Skeletal muscle cell (primary cell): ENCODE data around the gene SLIT3.

Source experiments
- DNase-seq: peaks from one replicate; pipeline ENCODE4 v3.0.0-alpha.2; 2010; ENCODE audit warnings: low read depth
- H3K4me3 ChIP-seq: 2 replicates; pipeline ENCODE4 v1.5.1; 2011; ENCODE audit warnings: low read depth, mild to moderate bottlenecking, control low read depth, low read length, moderate library complexity

The SLIT3 gene

DNA sequence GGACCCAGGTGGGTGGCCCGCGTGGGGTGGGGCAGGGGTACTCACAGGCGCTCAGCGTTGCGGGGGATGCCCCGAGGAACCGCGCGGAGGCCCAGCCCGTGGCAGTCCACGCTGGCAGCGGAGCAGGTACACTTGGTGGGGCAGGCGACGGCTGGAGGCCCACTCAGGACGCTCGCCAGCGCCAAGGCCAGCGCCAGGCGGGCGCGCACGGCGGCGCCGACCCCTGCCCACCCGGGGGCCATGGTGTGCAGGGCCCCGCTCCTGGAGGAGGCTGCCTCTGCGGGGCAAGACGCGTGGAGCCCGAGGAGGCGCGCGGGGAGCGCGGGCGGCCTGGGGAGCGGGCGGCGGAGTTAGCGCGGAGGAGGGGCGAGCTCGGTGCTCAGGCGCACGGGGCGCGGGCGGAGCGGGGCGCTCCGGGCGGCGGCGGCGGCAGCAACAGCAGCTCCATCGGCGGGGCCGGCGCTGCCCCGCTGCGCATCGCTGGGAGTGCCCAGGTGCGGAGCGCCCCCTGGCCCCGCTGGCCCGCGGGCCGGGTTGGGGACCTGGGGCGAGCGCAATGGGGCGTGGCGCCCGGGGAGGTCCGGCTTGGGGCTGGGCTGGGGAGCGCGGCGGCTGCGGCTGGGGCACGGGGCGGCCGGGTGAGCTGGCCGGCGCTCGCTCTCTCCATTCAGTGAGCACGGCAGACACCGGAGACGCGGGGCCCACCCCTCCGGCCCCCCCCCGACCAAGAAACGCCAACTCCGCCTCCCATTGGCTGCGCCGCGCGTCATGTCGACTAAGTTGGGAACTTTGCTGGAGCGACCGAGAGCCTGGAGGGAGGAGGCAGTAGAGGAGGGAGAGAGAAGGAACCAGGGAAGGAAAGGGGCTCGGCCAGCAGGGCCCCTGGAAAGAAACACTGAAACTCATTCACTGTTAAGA is at the start of gene SLIT3:
Gene SLIT3 (minus strand): TSS at position 672 of the 918 bp plus-strand sequence. CDS start 430 bp downstream, at position 242.
- H3K4me3 ChIP-seq, result peak within 1 kb of the TSS; percentile 46
- peak; percentile 36 for DNase-seq

DNA sequence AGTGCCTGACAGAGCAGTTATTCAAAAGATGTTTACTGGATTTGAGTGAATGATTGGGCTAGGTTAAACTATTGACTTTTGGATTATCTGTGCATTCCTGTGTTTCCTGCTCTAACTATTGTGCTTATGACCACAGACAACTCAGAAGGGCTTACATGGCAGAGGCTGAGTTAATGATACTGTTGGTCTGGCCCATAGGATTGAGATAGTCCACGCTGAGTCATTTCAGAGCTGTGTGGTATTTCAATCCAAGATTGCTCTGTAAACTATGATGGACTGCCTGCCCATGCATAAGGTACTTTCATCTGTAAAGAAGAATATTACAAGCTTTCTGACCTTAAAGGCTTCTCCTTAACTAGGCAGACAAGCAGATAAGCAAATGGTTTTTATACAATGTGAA is 49.1 kb upstream of the SLIT3 start:
- no peak overlapping the region for H3K4me3 ChIP-seq
- peak; percentile 36 for DNase-seq

- no peak overlapping the region for H3K4me3 ChIP-seq
- DNase-seq, result no peak
Measured at GRCh38 chr5:169347786-169348185, 46.8 kb upstream of the SLIT3 start.

DNA sequence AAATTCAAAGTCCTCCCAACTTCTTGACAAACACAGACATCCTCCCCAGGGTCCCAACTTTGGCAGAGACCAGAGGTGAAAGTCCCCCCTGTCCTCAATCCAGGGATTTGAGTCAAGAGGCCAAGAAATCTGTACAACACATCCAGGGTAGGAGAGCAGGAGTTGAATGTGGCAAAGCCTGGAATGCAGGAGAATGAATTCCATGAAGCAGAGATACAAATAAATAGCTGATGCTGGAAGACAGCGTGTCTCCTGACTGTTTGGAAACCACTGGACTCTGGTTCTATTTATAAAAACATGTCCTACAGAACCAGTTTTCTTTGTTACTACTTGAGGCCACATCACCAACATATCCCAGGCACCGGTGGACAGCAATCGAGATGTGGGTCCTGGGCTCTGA is 43.7 kb upstream of the SLIT3 start:
- no peak overlapping the region for H3K4me3 ChIP-seq

GRCh38 chr5:169343766-169344165 is 42.8 kb upstream of the SLIT3 start:
- no peak for DNase-seq
- no peak overlapping the region for H3K4me3 ChIP-seq

More for the DNA sequence above, 43.7 kb upstream of the SLIT3 start:
- DNase-seq, result no peak

DNA sequence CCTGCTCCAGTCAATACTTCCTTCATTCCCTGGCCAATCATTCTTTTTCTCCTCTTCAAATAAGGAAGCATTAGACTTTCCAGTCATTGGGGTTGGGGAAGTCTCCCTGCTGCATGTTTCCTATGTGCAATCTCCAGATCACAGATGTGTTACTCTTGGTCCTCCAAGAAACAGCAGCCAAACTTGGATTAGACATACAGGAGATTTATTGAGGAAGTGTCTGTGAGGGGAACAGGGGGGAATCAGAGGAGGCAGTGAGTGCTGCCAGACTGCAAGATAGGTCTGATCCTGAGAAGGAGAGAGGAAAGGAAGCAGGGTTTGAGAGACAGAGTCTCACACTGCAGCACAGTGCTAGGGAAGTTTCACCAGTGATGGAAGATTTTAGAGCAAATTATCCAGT is 40.6 kb upstream of the SLIT3 start:
- H3K4me3 ChIP-seq, result no peak overlapping the region
- DNase-seq, result no peak

GRCh38 chr5:169339869-169340268 is 38.9 kb upstream of the SLIT3 start:
- no peak overlapping the region for H3K4me3 ChIP-seq
- no peak for DNase-seq

GRCh38 chr5:169336242-169336641 is 35.3 kb upstream of the SLIT3 start:
- DNase-seq, result no peak
- H3K4me3 ChIP-seq, result no peak overlapping the region

DNA sequence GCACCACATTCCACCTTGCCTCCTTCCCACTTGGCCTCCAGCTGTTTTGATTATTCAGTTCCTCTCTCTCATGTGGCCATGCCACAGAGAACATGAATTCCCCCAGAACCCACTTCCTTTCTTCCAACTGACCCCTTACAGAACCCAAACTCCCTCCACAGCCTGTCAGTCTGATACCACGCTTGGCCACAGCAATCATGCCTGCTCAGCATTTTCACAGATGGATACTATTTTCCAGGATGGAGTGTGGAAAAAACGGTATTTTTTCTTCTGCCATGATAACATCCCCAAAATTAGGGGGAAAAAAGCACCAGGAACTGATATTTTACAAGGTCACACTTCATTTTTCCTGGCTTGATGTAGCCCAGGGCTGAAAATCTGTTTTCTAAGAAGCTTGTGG is 34.9 kb upstream of the SLIT3 start:
- H3K4me3 ChIP-seq, result no peak overlapping the region
- no peak for DNase-seq

DNA sequence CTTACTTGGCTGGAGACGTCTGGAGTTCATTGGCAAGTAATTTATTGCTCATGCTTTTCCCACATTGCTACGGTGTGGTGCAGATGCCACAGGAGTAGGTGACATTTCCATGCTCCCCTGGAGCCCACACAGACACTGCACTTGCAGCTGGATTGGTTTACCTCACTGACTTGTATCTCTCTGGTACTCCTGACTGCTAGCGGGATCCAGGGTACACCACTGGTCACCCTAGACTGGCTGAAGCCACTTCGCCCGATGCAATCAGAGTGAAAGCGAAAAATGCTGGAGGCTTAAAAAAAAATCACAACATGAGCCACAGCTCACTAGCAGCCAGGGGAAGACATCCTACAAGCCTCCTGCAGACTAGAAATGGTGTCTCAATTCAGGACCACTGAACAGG is 32.6 kb upstream of the SLIT3 start:
- DNase-seq, result no peak
- H3K4me3 ChIP-seq, result no peak overlapping the region

DNA sequence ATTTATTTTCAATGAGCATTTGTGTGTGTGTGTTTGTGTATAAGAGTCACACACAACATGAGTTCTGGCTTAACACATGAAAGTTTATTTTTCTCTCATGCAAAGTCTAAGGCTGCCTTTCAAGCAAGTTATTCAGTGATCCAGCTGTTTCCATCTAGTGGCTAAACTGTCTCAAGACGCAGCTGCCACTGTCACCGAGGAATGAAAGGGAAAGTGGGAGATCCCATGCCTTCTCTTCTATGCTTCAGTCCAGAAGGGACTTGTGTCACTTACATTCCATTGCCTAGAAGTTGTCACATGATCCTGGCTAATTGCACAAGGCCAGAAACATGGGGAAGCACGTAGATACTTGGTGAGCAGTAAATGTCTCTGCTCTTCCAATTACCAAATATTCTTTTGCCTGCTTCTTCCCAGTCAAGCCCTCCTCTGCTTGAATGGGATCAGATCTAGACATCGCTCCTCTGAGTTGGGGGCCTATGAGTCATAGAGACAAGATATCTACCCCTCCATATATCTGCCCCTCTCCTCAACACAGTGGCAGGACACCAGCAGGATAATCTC is 30.4 kb upstream of the SLIT3 start:
- DNase-seq, result no peak
- H3K4me3 ChIP-seq, result no peak overlapping the region

DNA sequence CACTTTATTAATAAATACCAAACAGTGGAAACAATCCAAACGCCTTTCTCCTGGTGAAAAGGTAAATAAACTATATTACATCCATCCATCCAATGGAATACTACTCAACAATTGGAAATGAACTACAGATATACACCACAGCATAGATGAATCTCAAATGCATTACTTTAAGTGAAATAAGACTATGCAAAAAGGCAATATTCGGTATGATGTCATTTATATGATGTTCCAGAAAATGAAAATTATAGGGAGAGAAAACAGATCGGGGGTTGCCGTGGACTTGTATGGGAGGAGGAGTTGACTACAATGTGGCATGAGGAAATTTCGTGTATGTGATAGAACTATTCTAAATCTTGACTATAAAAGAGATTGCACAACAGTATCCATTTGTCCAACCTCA is 27.5 kb upstream of the SLIT3 start:
- no peak overlapping the region for H3K4me3 ChIP-seq
- no peak for DNase-seq

DNA sequence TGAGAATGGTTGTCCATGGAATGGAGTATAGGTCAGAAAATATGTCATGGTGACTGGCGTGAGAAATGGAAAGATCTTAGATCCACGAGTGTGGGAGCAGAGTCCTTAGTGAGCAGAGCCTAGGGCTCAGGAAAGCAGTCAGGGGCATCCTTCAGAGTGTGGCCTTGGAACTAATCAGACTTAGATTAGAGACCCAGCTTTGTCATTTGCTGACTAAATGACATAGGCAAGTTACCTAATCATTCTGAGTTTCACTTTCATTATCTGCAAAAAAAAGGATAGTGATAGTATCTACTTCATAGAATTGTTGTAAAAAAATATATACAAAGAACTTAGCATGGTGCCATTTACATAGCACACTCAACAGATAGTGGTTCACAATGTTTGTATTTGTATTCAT is 24.3 kb upstream of the SLIT3 start:
- no peak for DNase-seq
- no peak overlapping the region for H3K4me3 ChIP-seq

GRCh38 chr5:169318556-169318955 is 17.6 kb upstream of the SLIT3 start:
- no peak for DNase-seq
- H3K4me3 ChIP-seq, result no peak overlapping the region

DNA sequence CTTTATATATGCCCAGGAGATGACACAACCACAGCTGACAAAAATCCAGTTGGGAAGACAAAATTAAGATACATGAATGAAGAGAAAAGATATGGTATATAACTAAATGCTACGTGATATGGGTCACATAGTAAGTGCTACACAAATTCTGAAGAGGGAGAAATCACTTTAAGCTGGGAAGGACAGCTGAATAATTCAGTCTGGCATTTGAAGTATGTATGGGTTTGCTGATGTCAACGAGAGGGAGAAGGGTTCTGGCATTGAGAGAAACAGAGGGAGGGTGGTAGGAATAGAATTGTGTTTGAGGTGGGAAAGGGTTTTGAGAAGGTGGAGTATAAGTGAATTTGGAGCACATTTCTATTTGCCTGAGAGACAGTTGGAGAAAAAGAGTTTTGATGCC is 6.7 kb upstream of the SLIT3 start:
- no peak for DNase-seq
- H3K4me3 ChIP-seq, result no peak overlapping the region

DNA sequence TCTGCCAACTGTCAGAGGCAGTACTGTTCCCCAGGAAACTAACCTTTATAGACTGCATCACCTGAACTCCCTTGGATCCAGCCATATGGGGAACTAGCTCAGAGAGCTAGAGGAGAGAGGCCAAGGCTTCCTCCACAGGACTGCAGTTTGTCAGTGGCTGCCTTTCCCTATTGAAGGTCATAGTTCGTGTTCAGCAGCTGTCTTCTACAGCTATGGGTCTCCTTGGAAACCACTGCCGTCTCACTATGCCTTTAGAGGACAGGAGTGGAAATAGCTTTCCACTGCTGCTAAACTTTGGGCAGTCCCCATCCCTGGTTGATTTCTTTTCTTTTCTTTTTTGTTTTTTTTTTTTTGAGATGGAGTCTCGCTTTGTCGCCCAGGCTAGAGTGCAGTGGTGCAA is 4.4 kb upstream of the SLIT3 start:
- DNase-seq, result no peak
- no peak overlapping the region for H3K4me3 ChIP-seq

- no peak overlapping the region for H3K4me3 ChIP-seq
- DNase-seq, result no peak
Measured at GRCh38 chr5:169304175-169304574, 3.2 kb upstream of the SLIT3 start.

DNA sequence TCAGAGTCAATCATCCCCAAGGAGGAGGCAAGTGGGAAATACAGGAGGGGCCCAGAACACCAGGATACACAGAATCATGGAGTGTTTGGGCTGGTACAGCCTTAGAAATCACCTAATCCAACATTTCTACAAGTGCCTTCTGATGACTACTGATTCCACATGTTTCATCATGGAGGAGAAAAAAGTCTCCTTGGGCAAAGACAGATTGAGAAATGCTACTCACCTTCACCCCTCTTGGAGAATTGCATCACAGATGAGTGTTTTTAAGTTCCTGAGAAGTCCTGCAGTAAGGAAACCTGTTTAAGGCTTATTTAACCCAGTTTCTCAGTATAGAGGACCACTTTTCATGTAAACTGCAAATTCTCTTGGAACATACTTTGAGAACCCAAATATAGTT is 2.2 kb upstream of the SLIT3 start:
- peak; percentile 12 for DNase-seq
- no peak overlapping the region for H3K4me3 ChIP-seq

GRCh38 chr5:169302491-169303118 is 1.7 kb upstream of the SLIT3 start:
- peak; percentile 31 for DNase-seq
- no peak overlapping the region for H3K4me3 ChIP-seq

GRCh38 chr5:169301986-169302385 is 1.0 kb upstream of the SLIT3 start:
- no peak for DNase-seq
- H3K4me3 ChIP-seq, result no peak overlapping the region
